SW480 (cell line): Measurements from ENCODE around the gene CACNA2D3.

Experiments
- DNase-seq: peaks from one replicate; pipeline ENCODE4 v3.0.0-alpha.2; 2016; ENCODE audit warnings: low spot score

CACNA2D3 gene

GRCh38 chr3:54876694-54877093 lies 754.3 kb downstream of the CACNA2D3 start:
- DNase-seq, result no peak

GRCh38 chr3:54877730-54878129 lies 755.4 kb downstream of the CACNA2D3 start:
- no peak for DNase-seq

GRCh38 chr3:54878145-54878544 lies 755.8 kb downstream of the CACNA2D3 start:
- DNase-seq, result no peak

GRCh38 chr3:54882129-54882833 lies 759.9 kb downstream of the CACNA2D3 start:
- no peak for DNase-seq

GRCh38 chr3:54888162-54888561 lies 765.8 kb downstream of the CACNA2D3 start:
- no peak for DNase-seq

- no peak for DNase-seq
Measured at GRCh38 chr3:54888873-54889272, 766.5 kb downstream of the CACNA2D3 start.

- DNase-seq, result no peak
Measured at GRCh38 chr3:54889731-54890130, 767.4 kb downstream of the CACNA2D3 start.

GRCh38 chr3:54891540-54891897 lies 769.2 kb downstream of the CACNA2D3 start:
- peak; percentile 87 for DNase-seq

GRCh38 chr3:54892168-54892567 lies 769.8 kb downstream of the CACNA2D3 start:
- DNase-seq, result no peak

GRCh38 chr3:54895613-54896012 lies 773.3 kb downstream of the CACNA2D3 start:
- no peak for DNase-seq

- DNase-seq, result no peak
Measured at GRCh38 chr3:54897028-54897711, 774.8 kb downstream of the CACNA2D3 start.

- no peak for DNase-seq
Measured at GRCh38 chr3:54899273-54899672, 776.9 kb downstream of the CACNA2D3 start.

- DNase-seq, result no peak
Measured at GRCh38 chr3:54900838-54901591, 778.7 kb downstream of the CACNA2D3 start.

- DNase-seq, result no peak
Measured at GRCh38 chr3:54901906-54902685, 779.7 kb downstream of the CACNA2D3 start.

- no peak for DNase-seq
Measured at GRCh38 chr3:54905261-54905888, 783.0 kb downstream of the CACNA2D3 start.

GRCh38 chr3:54905920-54906319 lies 783.6 kb downstream of the CACNA2D3 start:
- no peak for DNase-seq

- DNase-seq, result no peak
Measured at GRCh38 chr3:54906763-54907162, 784.4 kb downstream of the CACNA2D3 start.

GRCh38 chr3:54909191-54909590 lies 786.8 kb downstream of the CACNA2D3 start:
- no peak for DNase-seq

- no peak for DNase-seq
Measured at GRCh38 chr3:54914180-54914579, 791.8 kb downstream of the CACNA2D3 start.

- DNase-seq, result no peak
Measured at GRCh38 chr3:54915181-54915580, 792.8 kb downstream of the CACNA2D3 start.

GRCh38 chr3:54915976-54916375 lies 793.6 kb downstream of the CACNA2D3 start:
- DNase-seq, result no peak

GRCh38 chr3:54916732-54917131 lies 794.4 kb downstream of the CACNA2D3 start:
- DNase-seq, result no peak
